HG03457 (cell line): ENCODE results near the gene FARSA.
"Not testable (repeated sequence)": the region's sequence is repeated elsewhere in the genome, so short reads cannot be mapped to it uniquely, and the experiment has no call there.

Experiments used
- ATAC-seq: cut with Tn5 transposase; IDR thresholded peaks from one replicate; pipeline ENCODE4 v1.9.1; 2021; ENCODE audit warnings: moderate number of reproducible peaks; ENCODE audit not compliant: unreplicated experiment

Gene FARSA

DNA sequence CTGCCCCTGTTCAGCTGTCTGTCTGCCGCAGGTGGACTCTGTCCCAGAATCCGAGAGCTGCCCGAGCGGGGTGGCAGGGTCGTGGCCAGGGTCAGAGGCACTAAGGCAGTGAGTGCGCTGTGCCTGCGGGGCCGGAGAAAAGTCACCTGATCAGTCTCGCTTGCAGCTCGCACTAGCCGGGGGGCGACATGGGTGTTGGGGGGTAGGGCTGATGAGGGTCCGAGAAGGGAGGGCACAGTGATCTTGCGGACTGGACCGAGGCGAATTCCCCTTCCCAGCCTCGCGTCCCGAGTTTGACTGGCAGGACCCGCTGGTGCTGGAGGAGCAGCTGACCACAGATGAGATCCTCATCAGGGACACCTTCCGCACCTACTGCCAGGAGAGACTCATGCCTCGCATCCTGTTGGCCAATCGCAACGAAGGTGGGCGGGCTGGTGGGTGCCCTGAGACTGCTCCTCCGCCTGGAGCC is 41.9 kb downstream of the FARSA start:
- no peak for ATAC-seq

DNA sequence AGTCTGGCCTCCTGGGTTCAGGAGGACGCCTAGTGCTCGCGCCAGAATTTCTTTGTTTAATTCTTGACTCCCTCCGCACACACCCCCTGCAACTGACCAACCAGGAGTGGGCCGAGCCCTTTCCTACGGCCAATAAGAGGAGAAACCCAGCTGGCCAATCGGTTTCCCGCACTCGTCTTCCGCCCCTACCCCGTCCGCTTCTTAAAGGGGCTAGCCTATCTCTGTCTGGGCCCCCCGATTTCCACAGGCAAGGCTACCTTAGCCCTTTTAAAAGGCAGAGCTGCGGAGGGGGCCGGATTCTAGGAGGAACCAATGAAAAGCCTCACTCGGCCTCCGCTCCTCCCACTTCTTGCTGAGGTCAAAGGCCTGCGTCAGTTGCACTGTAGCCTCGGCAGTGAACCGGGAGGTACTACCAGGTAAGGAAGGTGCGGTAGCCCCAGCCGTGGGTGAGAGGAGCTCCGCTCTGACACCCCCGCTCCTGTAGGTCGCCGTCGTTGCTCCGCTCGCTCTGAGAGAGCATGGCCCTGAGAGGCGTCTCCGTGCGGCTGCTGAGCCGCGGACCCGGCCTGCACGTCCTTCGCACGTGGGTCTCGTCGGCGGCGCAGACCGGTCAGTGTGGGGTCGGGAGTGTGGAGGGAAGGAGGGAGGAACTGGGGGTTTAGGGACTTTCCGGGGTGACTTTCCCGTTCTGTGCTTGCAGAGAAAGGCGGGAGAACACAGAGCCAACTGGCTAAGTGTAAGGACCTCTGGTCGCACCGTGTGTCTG is 42.5 kb downstream of the FARSA start, which contains the start of gene GCDH:
TSS of gene GCDH (plus strand) at position 374 of the 766 bp plus-strand sequence. CDS start at position 519, 145 bp downstream.
- ATAC-seq = peak; percentile 76

DNA sequence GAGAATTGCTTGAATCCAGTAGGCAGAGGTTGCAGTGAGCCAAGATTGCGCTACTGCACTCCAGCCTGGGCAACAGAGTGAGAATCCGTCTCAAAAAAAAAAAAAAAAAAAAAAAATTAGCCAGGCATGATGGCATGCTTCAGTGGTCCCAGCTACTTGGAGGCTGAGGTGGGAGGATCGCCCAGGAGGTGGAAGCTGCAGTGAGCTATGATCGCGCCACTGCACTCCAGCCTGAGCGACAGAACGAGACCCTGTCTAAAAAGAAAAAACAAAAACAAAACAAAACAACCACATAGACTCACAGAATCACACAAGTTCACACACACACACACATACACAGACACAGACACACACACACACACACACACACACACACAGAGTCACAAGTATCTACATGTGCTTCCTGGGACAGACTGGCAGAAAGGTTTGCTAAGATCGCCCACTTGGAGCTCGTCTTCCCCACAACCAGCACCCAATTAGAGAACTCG is 43.2 kb downstream of the FARSA start:
- ATAC-seq = not testable (repeated sequence)

DNA sequence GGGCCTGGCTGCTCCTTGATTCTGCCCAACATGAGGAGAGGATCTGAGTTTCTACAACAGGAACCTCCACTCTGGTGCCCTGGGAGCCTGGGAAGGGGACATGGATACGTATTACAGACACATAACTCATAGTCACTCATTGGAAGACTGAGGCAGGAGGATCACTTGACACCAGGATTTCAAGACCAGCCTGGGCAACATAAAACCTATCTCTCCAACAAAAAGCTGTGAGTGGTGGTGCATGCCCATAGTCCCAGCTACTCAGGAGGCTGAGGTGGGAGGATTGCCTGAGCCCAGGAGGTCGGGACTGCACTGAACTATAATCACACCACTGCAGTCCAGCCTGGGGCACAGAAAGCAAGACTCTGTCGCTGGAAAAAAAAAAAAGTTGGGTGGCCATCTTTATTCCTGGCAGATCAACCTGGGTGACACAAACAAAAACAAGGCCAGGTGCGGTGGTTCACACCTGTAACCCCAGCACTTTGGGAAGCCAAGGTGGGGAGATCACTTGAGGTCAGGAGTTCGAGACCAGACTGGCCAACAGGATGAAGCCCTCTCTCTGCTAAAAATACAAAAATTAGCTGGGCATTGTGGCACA is 45.4 kb downstream of the FARSA start:
- ATAC-seq = no peak

DNA sequence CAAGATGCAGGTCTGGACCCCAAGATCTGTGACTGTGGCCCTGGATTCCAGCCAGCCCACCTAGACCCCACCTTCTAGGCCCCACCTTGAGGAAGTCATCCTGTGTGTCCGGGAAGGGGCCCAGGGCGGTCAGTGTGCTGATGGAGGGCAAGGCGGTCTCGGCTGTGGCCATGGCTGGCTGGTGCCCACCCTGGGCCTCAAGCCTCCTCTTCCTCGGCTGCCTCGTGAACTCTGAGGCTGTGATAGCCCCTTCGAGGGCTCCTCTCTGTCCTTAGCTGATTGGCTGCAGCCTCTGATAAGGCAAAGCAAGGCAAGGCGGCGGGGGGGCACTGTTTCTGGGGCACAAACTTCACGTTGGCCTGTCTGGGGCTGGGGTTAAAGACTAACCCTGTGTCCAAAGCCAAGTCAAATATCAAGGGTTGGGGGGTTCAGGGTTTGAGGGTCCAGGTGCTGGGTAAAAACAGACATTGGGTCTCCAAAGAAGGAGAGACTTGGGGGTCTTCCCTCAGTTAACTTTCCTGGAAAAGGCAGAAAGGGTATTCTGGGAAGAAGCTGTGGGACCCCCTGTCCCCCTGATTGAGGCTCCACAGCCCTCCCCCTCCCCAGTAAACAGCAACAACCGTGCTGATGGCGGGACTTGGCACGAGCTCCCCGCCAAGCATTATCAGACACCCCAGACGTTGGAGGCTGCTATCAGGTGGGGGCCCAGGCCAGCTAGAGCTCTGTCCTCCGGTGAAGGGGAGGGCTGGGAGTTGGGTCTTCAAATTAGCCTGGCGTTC is 46.4 kb downstream of the FARSA start, which contains the start of gene KLF1:
TSS of gene KLF1 (minus strand) at position 233 of the 779 bp plus-strand sequence. CDS start at position 172, 61 bp downstream.
- ATAC-seq = no peak

DNA sequence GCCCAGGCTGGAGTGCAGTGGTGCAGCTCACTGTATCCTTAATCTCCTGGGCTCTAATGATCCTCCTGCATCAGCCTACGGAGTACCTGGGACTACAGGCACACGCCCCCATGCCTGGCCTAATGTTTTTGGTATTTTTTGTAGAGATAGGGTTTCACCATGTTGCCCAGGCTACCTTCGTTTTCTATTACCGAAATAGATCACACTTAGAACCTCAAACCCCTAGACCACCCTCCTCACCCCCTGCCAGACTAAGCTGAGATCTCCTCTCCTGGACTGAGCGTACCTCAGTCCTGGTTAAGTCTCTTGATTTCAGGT is 46.9 kb downstream of the FARSA start:
- ATAC-seq = no peak

DNA sequence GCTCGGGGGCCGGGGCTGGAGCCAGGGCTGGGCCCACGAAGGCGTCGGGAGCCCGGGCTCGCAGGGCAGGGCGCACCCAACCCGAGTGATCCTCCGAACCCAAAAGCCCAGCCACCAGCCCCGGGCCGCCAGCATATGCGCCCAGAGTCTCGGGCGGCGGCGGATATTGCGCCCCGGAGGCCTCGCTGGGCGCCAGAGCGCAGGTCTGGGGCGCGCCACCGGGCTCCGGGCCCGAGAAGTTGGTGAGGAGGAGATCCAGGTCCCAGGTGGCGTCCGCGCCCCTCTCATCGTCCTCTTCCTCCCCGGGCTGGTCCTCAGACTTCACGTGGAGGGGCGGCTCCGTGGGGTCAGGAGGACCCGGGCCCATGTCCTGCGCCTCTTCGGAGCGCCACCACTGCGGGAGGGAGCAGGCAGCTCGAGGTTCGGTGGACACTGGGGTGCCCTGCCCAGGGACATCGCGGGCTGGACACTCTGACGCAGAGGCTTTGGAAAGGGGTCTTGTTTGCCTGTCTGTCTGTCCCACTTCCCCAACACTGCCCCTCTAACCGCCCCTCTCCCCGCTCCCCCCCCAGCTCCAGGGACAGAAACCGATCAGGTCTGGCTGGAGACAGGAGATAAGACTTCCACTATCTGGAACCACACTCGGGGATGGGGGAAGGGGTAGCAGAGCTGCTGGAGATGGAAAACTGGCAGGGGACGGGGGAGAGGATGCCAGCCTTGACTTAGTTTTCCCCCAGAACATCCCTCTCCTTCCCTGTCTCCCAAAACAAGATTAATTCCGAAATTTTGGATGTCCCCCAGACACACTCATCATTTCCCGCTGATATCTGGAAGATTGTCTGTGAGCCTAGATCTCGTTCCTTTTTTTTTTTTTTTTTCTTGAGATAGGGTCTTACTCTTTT is 47.5 kb downstream of the FARSA start:
- no peak for ATAC-seq

DNA sequence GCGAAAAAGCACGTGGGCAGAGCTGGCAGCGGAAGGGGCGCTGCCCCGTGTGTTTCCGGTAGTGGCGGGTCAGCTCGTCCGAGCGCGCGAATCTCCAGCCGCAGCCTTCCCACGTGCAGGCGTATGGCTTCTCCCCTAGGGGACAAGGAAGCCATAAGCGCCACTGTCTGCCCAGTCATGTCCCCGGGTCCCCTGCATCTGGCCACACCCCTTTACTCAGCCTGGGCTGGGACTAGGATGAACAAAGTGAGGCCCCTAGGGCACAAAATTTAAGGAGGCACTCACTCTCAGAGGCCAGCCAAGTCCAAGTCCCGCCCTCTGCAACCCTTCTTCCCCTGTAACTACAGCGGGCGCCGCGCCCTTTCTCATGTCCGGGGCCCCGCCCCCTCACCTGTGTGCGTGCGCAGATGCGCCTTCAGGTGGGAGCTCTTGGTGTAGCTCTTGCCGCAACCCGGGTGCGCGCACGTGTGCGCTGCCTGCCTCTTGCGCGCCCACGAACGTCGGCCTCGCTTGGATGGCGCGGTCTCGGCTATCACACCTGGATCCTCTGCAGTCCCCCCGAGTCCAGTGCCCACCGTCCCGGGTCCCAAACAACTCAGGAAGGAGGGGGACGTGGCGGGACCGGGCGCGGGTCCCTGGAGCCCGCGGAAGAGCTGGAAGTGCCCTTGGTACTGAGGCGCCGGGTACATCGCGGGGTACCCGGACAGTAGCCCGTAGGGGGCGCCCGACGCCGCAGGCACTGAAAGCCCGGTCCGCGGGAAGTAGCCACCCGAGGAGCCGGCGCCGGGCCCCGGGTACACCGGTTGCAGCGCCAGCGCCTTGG is 48.4 kb downstream of the FARSA start:
- ATAC-seq = no peak

DNA sequence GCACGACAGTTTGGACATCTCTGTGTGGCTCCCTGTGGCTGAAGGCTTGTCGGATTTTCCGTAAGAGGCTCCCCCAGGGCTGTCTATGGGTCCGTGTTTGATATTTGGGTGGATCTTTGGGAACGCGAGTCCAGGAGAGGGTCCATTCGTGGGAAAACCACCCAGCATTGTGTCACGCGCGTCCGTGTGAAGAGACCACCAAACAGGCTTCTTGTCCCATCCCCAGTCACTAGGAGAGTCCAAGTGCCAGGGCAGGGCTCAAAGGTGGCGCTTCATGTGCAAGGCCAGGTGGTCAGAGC is 48.9 kb downstream of the FARSA start:
- no peak for ATAC-seq

DNA sequence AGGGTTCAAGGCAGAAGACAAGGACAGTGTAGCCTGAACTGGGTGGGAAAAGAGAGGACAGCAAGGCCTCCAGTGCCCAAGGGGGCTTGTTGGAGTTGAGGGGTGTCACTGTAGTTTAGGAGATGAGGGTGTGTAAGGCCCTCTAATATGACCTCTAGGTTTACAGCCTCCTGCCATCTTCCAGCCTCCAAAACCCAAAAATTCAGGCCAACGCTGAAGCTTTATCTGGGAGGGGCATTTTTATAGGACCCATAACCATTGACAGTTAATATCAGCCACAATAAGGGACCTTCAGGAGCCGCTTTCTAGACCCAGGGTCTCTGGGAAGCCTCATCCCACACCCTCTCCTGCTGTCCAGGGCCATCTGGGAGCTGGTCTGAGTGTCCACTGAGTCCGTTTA is 49.3 kb downstream of the FARSA start:
- no peak for ATAC-seq

DNA sequence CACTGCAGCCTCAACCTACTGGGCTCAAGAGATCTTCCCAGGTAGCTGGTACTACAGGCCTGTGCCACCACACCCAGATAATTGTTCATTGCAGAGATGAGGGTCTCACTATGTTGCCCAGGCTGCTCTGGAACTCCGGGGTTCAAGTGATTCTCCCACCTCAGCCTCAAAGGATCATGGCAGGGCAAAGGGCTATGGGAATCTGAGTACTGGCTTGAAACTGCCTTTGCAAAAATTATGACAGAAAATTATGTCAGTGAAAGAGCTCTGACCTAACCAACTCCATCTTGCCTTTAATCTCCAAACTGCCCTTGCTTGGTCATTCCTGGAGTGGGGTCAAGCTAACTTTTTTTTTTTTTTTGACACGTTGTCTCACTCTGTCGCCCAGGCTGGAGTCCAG is 50.9 kb downstream of the FARSA start:
- no peak for ATAC-seq

DNA sequence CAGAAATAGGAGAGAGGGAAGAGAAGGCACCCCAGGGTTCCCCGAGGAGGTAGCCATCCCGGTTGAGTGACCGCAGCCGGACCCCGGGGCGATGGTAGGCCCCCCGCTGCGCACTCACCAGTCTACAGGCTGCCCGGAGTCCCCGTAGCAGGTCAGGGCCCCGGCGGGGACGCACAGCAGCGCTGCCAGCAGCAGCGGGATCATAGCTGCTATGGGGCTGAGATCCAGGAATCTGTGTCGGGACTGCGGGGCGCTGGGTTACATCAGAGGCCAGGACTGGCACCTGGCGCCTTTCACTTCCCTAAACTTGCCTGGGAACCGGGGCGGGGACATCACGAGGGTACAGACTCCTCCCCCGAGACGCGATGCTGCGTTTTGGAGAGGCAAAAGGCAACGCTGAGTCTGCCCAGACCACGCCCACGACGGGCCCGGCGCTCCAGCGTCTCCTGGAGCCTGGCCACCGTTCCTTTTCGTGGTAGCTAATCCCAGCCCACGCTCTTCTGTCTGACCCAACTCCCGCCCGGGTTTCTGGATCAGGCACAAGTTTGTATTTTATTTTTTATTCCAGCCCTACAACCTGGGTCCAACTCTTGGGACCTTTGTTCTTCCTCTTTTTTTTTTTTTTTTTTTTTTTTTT is 52.2 kb downstream of the FARSA start, which contains the start of gene DNASE2:
TSS of gene DNASE2 (minus strand) at position 278 of the 637 bp plus-strand sequence. CDS start at position 204, 74 bp downstream.
- peak; percentile 42 for ATAC-seq

DNA sequence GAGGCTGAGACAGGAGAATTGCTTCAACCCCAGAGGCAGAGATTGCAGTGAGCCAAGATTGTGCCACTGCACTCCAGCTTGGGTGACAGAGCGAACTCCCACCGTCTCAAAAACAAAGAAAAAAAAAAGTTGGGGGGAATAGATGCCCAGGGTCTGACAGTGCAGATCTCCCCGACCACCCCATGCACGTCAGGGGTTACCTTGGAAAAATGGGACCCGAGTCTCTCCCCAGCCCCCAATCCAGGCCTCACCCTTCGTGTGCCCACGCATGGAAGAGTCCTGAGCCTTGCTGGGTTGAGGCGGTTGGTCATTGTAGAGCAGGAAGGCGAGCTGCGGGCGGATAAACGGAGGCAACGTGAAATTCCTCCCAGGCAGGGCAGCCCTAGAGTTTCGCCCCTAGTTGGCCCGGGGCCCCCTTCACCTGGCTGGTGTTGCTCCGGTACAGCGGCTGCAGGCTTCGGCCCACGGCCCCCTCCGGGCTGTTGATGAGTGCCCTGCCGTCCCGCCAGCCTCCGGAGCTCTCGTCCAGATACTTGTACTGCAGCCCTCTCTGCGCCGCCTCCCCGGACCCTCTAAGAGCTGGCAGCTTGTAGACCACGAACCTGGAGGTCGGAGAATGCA is 52.9 kb downstream of the FARSA start:
- no peak for ATAC-seq

DNA sequence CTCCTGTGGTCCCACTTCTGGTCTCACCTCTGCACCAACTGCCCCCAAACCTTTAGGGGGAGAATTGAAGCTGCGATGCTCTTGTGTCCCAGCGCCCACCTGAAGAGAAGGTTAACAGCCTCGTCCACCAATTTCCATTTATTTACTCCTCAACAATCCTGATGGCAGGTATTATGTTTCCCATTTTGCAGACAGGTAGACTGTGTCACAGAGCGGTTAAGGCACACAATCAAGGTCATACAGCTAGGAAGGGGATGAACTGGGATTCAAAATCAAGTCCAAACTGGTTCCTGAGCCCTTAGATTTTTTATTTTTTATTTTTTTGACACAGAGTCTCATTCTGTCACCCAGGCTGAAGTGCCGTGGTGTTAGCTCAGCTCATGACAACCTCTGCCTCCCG is 58.4 kb downstream of the FARSA start:
- ATAC-seq = no peak

DNA sequence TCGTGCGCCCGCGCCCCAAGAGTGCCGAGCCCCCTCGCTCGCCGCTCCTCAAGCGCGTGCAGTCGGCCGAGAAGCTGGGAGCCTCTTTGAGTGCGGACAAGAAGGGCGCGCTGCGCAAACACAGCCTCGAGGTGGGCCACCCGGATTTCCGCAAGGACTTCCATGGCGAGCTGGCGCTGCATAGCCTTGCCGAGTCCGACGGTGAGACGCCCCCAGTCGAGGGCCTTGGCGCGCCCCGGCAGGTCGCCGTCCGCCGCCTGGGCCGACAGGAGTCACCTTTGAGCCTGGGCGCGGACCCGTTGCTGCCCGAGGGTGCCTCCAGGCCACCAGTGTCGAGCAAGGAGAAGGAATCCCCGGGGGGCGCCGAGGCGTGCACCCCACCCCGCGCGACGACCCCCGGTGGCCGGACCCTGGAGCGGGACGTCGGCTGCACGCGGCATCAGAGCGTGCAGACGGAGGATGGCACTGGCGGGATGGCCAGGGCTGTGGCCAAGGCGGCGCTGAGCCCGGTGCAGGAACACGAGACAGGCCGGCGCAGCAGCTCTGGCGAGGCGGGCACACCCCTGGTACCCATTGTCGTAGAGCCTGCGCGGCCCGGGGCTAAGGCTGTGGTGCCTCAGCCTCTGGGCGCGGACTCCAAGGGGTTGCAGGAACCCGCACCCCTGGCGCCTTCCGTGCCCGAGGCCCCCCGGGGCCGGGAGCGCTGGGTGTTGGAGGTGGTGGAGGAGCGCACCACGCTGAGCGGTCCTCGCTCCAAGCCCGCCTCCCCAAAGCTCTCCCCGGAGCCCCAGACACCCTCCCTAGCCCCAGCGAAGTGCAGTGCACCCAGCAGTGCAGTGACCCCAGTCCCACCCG is 59.4 kb downstream of the FARSA start:
- ATAC-seq = no peak

DNA sequence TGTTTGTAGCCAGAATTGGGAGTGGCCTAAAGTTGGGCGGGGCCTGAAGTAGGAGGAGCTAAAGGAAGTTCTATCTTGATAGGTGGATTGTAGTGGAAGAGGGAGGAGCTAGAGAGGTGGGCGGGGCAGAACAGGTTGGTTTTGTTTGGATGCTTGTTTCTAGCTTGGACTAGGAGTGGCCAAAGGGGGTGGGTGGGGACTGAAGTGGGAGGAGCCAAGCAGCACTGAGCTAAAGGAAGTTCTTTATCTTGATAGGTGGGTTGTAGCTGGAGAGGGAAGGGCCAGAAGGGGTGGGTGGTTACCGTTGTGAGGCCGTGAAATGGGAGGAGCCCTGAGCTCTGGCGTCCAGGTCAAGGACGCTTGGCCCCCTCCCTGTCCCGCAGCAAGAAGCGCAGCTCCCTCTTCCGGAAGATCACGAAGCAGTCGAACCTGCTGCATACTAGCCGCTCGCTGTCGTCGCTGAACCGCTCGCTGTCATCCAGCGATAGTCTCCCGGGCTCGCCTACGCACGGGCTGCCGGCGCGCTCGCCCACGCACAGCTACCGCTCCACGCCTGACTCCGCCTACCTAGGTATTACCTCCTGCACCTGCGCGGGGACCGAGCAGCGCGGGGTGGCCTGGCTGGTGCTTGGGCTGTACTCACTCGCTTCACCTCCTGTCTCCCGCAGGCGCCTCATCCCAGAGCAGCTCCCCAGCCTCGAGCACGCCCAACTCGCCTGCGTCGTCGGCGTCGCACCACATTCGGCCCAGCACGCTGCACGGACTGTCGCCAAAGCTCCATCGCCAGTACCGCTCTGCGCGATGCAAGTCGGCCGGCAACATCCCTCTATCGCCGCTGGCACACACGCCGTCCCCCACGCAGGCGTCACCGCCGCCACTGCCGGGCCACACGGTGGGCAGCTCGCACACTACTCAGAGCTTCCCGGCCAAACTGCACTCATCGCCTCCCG is 60.3 kb downstream of the FARSA start:
- no peak for ATAC-seq
